NCI-H1048 (cell line): Measurements from ENCODE around the gene KRTAP3-2.

ENCODE experiments used
- DNase-seq: peaks from one replicate; lab custom pipeline; 2025; lab: John Stamatoyannopoulos, UW

KRTAP3-2 gene

DNA sequence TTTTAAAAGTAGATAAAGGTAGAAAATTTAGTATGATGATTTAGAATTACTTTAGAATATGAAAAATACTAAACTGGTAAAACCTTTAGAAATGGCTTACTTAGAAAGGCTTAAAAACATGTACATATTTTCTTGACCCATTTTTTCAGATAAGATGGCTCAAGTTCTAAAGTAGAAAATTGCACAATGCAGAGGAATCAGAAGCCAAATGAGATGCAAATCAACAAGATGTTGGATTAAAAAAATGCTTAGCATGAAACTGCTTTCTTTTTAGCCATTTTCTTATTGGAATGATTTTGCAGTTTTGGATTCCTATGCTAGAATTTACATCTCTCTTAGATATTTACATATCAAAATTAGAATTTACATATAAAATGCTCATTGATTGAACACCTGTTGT, 10.7 kb upstream of the KRTAP3-2 start:
- peak; percentile 38 for DNase-seq

DNA sequence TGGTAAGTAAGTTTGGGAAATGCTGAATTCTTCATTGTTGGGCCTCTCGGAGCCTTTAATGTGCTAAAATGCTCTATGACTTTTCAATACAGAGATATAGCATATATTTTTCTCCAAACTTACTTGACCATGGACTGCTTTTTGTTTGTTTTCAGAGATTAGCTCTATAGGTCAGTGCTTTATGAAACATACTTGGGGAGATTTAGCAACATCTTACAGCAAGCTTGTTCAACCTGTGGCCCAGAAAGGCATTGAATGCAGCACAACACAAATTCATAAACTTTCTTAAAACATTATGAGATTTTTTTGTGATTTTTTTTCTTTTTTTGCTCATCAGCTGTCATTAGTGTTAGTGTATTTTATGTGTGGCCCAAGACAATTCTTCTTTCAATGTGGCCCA, 10.2 kb upstream of the KRTAP3-2 start:
- no peak for DNase-seq

DNA sequence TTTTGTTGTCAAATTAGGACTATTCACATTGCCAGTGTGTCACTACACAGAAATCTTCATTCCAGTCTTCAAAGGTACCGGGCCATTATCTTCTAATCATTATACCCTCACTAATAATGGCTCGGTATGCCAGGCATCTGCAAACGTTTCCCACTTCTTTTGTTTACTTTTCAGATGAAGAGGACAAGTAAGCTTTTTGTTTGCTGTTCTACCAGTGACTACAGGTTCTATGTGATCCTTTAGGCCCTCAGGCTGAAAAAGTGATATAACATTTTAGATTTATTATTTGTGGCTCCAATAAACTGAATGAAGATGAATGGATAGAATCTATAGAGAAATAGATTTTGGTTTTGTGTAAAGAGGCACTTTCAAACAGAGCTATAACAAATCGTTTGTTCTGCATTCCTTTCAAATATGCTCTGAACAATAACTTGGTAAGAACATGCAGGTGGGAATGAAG, 9.6 kb upstream of the KRTAP3-2 start:
- DNase-seq = peak; percentile 93

DNA sequence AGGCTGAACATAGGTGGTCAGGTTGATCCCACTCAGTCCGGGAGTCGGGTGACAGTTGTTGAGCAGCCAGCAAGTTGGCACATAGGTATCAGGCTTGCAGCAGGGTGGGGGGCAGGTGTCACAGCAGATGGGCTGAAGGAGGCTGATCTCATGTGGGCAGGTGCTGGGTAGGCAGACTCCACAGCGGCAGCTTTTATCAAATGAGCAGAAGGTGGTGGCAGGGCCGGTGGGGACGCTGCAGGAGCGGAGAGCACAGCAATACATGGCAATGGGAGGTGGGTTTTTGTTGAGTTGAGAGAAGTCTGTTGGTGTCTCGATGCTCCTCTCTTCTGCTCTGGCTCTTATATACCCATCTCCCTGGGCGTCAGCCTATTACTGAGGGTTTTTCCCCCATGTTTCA, 9.1 kb upstream of the KRTAP3-2 start, which contains the start of gene KRTAP3-1:
KRTAP3-1 (minus strand) TSS at position 318 of the 400 bp plus-strand sequence; CDS start at position 264, 54 bp downstream.
- no peak for DNase-seq

DNA sequence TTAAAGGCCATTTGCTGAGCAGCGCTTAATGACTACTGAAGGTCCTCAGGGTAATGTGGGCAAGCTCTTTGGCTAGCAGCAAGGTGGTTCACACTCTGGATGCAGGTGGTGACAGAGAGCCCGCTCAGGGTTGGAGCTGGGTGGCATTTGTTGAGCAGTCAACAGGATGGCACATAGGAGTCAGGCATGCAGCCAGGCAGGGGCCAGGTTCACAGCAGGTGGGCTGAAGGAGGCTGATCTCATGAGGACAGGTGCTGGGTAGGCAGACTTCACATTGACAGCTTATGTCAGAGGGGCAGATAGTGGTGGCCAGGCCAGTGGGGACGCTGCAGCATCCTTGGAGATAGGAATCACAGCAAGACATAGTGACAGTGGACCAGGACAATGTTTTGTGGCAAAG, 4.7 kb upstream of the KRTAP3-2 start:
- no peak for DNase-seq

DNA sequence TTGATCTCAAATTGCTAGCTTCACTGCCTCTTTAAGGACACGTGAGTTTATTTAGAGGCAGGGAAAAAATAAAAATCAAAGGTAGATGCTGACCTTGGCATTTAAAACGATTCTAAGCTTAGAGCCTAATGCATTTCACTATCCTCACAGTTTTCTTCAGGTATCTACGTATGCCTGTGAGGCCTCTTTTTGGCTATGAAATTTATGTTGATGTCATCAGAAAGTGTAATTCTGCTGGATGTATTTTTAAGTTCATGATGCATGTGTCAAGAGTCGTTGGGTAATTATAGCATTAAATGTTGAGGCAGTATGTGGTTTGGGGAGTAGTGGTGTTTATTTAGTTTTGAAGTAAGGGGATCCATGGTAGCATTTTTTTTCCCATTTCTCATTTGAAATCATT, 4.2 kb upstream of the KRTAP3-2 start:
- DNase-seq = no peak

DNA sequence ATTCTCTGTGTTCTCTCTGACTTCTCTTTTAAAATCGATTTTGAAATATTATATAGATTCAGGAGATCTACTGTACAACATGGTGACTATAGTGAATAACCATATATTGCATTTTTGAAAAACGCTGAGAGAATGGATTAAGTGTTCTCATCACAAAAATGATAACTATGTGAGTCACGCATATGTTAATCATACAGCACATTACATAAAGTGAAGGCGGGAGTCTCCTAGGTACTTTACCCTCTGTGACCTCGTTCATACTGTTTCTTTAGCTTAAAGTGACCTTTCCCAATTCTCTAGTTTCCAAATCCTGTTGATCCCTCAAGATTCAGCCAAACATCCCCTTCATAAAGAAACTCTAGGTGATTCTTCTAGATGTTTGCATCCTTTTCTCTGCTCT, 3.1 kb upstream of the KRTAP3-2 start:
- no peak for DNase-seq

DNA sequence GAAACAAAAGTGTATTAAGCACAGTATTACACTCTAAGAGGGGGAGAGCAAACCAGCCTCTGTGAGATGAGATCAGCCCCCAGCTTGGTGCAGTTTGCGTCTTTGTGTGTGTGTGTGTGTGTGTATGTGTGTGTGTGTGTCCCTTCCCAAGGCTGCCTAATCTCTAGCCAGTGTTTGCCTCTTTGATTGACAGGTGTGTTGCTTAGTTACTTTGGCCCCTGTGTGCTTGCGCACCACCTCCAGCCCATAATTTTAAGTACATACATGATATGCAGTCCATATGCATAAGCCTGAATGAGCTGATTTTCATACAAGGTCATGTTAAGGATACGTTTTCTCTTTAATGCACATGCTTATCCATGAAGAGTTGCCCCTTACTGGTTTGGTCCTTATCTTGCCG, 2.1 kb upstream of the KRTAP3-2 start:
- DNase-seq = no peak

DNA sequence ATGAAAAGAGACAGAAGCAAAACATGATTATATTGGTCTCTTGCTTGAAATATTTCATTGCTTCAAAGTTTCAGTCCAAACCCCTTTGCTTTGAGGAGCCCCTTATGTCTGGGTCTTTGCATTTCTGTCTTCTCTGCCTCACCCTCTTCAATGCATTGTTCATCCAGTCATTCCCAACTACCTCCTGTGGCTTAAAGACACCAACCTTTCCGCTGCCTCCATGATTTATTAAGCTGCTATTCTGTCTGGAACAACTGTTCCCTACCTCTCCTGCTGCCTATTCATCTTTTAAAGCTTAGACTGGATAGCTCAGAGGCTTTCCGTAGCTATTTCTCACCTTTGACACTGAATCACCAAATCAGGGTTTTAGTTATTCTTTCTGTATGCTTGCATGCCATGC, 2.3 kb downstream of the KRTAP3-2 start:
- DNase-seq = no peak

DNA sequence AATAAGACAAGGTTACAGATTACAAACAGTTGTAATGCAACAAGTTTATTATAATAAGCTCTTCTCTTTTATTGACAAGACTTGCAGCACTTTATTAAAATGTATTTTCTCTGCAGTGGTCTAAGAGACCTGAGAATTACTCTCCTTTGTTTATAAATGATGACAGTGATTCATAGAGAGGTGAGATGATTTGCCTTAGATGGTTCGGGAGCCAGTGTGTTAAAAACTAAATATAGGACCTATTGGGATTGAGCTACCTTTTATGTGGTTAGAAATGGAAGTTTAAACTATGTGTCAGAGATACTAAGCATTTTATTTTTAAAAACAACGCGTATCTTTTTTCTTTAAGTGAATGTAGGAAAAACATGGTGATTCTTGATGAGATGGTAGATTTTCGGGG, 2.9 kb downstream of the KRTAP3-2 start:
- DNase-seq = no peak

DNA sequence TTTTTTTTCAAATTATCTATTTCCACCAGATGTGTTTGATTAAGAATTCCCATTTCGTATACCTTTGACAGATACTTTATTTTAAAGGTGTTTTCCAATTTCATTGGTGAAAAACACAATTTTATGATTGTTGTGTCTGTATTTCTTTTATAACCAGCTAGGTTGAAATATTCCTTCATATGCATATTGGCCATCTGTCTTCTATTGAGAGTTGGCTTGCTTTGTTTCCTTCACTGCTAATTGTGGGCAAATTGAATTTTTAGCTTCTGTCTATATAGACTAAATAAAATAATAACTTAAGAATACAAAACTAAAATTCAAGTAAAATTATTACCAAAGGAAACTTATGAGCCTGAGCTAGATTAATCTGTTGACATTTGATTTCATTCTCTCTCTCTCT, 4.6 kb downstream of the KRTAP3-2 start:
- DNase-seq = no peak

DNA sequence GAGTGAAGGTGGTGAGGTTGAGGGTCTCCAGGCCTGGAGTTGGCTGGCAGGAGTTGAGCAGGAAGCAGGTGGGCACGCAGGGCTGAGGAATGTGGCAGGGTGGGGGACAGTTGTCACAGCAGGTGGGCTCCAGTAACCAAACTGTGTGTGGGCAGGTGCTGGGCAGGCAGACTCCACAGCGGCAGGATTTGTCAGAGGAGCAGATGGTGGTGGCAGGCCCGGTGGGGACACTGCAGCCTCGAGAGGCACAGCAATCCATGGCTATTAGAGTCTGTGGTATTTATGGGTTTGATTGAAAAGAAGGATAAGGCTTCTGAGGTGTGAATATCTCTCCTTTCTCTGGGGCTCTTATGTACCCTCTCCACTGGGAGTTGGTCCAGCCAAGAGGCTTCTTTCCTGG, 5.9 kb downstream of the KRTAP3-2 start, which contains the start of gene KRTAP3-3:
KRTAP3-3 (minus strand) TSS at position 326 of the 400 bp plus-strand sequence; CDS start at position 259, 67 bp downstream.
- no peak for DNase-seq

DNA sequence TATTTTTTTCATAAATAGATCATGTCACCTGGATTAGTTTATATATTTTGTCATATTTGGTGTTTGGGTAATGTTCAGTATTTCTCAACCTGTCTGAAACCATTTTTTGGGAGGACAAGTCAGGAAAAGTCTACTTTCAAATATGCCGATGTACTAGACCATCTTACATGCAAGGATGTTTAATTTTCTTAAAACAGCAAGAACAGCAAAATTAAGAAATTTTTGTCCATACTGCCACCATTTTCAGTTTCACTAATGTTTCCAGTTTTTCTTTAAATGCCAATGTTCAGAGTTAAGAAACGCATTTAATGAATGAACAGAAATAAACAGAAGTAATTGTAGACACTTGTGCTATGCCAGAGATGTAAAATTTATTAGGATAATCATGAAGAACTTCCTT, 6.6 kb downstream of the KRTAP3-2 start:
- DNase-seq = no peak

DNA sequence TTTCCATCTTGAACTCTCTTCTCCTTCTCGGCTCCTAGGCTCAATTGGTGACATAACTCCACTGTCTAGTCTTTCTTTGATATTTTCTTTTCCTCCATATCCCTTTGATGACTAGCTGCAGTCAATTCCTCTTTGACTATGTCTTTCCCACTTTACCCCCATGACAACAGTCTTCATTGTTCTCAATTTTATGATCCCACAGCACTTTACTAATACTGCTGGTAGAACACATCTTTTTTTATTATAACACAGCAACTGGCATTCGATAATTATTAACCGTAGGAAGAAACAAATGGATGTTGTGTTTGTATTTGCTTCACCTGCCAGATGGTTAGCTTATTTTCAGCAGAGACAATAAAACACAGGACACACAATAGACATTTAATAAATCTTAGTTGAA, 7.0 kb downstream of the KRTAP3-2 start:
- no peak for DNase-seq

DNA sequence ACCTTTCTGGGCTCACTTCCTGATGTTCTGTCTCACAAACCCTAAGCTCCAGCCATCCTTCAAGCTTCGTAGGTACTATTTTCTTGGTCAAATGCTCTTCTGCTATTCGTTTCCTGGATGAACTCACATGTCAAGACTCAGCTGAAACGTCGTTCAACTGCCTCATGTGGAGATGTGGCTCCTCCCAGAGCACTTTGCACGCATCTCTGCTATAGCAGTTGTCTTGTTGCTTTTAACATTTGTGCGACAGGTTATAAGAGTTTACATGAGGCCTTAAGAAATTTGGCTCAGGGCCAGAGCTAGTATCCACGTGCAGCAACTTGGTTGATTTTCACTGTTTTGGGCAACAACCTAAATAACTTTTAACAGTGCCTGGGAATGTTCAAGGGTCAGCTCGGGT, 12.8 kb downstream of the KRTAP3-2 start:
- DNase-seq = no peak

DNA sequence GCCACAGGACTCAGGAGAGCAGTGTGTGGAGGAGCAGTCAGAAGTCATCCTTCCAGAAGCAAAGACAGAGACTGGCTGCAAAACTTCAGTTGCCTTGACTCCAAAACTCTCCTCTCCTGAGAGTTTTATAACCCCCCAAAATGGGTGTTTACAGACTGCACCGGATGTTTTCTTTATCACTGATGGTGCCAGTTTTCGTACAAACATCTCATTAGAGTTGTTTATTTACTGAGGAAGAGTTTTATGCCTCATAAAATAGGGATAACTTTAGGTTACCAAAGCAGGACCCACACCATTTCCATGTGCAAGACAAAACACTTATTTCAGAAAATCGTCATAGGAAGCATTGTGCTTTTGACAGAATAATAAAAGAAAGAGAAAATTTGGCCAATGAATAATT, 15.5 kb downstream of the KRTAP3-2 start, which contains the start of gene KRT40:
KRT40 (minus strand) TSS at position 101 of the 400 bp plus-strand sequence; CDS start at position 48, 53 bp downstream.
- no peak for DNase-seq

DNA sequence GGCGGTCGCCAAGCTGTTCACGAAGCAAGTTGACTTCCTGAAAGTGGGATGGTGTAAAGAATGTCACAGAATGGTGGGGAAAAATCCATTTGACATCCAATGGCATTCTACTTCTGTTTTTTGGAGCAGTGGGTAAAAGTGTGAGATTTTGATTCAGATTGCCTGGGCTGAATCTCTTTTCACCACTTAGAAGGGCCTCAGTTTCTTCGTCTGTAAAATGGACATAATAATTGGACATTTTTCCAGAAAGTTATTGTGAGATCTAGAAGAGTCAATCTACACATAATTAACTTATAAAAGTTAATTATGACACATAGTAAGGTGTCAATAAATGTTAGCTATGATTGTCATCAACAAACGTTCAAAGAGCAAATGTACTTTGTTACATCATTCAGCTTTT, 18.6 kb downstream of the KRTAP3-2 start:
- DNase-seq = no peak

DNA sequence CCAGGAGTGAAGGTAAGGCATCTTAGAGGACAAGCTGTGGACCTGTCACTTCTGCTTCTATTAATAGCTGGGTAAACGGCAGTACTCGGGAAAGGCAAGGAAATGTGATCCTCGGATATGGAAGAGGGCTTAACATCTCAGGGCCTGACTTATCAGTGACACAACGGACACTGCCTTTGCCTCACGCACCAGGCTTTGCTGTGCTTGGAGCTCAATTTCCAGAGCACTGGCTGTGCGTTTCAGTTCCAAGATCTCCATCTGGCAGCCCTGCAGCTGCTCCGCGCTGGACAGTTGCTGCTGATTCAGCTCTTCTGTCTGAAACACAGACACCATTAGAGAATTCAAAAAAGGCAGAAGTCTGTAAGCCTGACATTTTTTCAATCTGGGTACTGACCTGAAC, 19.1 kb downstream of the KRTAP3-2 start:
- DNase-seq = no peak

DNA sequence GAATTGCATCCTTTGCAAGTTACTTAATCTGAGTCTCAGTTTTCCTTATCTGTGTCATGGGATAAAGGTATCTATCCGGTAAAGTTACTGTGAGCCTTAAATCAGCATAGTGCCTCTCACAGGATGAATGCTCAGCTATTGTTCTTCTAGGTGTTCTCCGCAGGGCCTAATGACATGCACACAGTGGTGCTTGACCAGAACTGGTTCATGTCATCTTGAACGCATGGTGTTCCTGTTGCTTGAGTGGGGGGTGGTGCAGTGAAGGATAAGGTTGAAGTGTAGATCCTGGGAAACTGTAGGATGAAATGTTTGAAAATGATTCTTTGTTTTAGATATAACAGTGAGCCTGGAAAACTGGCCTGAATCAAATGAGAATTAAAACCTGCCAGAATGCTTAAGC, 19.6 kb downstream of the KRTAP3-2 start:
- no peak for DNase-seq

DNA sequence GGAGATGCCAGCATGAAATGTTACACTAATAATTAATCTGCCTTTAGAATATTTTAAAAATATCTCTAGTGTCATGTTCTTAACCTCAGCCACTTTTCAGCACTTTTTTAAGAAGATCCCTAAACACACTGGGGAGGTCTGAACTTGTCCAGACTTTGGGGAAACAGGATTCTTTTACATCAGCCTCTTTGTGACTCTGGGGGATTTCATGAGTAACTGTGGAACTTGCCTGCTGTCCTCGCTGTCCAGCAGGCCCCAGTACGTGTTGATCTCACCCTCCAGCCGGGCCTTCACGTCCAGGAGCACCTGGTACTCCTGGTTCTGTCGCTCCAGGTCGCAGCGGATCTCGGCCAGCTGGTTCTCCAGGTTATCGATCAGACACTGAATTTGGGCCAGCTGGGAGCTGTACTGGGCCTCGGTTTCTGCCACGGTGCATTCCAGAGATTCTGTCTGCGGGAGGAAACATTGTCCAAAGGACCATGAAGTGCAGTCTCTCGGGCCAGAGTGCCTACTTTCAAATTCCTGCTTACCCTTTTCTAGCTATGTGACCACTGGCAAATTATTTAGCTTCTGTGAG, 21.0 kb downstream of the KRTAP3-2 start:
- no peak for DNase-seq

DNA sequence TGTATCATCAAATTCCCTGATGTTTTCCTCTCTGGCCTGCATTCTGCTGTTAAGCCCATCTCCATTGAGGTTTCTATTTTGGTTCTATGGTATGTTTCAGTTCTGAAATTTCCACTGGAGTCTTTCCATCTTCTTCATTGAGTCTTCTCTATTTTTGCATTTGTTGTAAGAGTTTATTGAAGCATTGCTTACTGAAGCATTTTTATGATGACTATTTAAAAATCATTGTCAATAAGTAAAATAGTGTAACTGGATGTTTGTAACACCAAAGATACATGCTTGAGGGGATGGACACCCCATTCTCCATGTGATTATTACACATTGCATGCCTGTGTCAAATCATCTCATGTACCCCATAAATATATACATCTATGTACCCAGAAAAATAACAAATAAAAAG, 24.2 kb downstream of the KRTAP3-2 start:
- no peak for DNase-seq

DNA sequence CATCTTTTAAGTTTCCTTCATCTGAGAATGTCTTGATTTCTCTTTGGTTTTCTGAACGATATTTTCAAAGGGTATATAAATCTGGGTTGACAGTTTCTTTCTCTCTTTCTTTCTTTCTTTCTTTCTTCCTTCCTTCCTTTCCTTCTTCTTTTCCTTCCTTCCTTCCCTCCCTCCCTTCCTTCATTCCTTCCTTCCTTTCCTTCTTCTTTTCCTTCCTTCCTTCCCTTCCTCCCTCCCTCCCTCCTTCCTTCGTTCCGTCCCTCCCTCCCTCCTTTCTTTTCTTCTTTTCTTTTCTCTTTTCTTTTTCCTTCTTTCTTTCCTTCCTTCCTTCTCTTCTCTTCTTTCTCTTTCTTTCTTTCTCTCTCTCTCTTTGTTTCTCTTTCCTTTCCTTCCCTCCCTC, 25.3 kb downstream of the KRTAP3-2 start:
- DNase-seq = no peak

DNA sequence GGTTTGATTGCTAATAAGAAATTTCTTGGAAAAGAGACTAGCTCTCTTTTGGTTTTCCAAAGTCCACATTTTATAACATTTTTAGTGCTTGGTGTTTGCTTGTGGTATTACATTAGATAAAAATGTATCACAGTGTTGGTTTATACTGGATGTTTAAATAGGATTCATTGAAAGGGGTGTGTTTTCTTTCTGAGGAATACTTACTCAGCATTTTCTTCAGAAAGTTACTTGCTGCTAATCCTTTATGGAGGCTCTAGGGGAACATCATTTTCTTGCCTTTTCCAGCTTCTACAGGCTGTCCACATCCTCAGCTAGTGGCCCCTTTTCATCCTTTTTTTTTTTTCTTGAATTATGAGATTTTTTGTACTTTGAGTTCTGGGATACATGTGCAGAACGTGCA, 32.1 kb downstream of the KRTAP3-2 start:
- DNase-seq = no peak

DNA sequence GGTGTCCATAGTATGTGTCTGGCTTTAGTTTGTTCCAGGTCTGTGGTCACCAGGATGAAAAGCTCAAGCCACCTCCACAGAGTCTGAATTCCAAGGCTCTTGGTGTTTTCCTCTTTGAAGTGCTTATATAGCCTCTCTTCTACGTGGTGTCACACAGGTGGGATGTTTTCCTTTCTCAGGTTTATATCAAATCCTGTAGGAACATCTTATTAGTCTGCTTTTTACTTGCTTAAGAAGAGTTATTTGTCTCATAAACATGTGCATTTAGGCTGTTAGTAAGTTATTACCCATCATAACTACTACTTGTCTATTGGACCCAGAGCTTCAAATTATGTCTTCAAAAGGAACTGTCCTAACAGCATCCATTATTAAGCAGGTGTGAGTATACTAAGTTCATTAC, 32.9 kb downstream of the KRTAP3-2 start, which contains the start of gene KRT39:
KRT39 (minus strand) TSS at position 101 of the 400 bp plus-strand sequence; CDS start at position 9, 92 bp downstream.
- DNase-seq = no peak
